GM23248 (cell line): ENCODE results near the gene KIF9.

Source experiments
- EZH2 ChIP-seq: fragments of 200-600 bp; sonication (generic); IDR thresholded peaks from 2 replicates; pipeline ENCODE4 v1.6.1; 2018; ENCODE audit warnings: antibody characterized with exemption, mild to moderate bottlenecking; ENCODE audit not compliant: insufficient read depth, poor library complexity, severe bottlenecking
- EZH2phosphoT487 ChIP-seq: fragments of 200-600 bp; sonication (generic); IDR thresholded peaks from 2 replicates; pipeline ENCODE4 v1.6.1; 2018; ENCODE audit warnings: antibody characterized with exemption, moderate library complexity, mild to moderate bottlenecking, low read depth; ENCODE audit not compliant: insufficient read depth

- TF ChIP-seq EZH2: no peak
- no peak for TF ChIP-seq EZH2phosphoT487
Measured at GRCh38 chr3:47283591-47284364, 1.2 kb upstream of the KIF9 start.
